NCI-H1417 (cell line): ENCODE measurements around the gene KCNA10.

Source experiments
- DNase-seq, 3 experiments: peaks; one replicate each; lab custom pipeline; 2025; lab: John Stamatoyannopoulos, UW

KCNA10 gene

GRCh38 chr1:110501488-110502132, 17.4 kb downstream of the KCNA10 start:
- DNase-seq = no peak

GRCh38 chr1:110498270-110498669, 20.7 kb downstream of the KCNA10 start:
- no peak for DNase-seq

GRCh38 chr1:110495926-110496600, 22.9 kb downstream of the KCNA10 start:
- peak; percentile 66 to 88 (median 81) for DNase-seq

- DNase-seq = peak in 2 of 3 experiments; percentile 11 to 21
Observed at GRCh38 chr1:110494522-110495406, 24.2 kb downstream of the KCNA10 start.

- no peak for DNase-seq
Observed at GRCh38 chr1:110494036-110494435, 24.9 kb downstream of the KCNA10 start.

- no peak for DNase-seq
Observed at GRCh38 chr1:110493059-110493699, 25.8 kb downstream of the KCNA10 start.

- DNase-seq = no peak
Observed at GRCh38 chr1:110492573-110492972, 26.4 kb downstream of the KCNA10 start.

- no peak for DNase-seq
Observed at GRCh38 chr1:110490791-110491451, 28.1 kb downstream of the KCNA10 start.

GRCh38 chr1:110489973-110490542, 28.9 kb downstream of the KCNA10 start:
- DNase-seq = no peak

- no peak for DNase-seq
Observed at GRCh38 chr1:110489406-110489805, 29.6 kb downstream of the KCNA10 start.

GRCh38 chr1:110488867-110489266, 30.1 kb downstream of the KCNA10 start:
- DNase-seq = no peak

- DNase-seq = no peak
Observed at GRCh38 chr1:110488161-110488560, 30.8 kb downstream of the KCNA10 start.

- DNase-seq = no peak
Observed at GRCh38 chr1:110487726-110488125, 31.2 kb downstream of the KCNA10 start.

GRCh38 chr1:110485725-110486124, 33.2 kb downstream of the KCNA10 start:
- DNase-seq = no peak

GRCh38 chr1:110484801-110485200, 34.2 kb downstream of the KCNA10 start:
- no peak for DNase-seq

GRCh38 chr1:110483308-110483685, 35.7 kb downstream of the KCNA10 start:
- DNase-seq = no peak

- peak in 2 of 3 experiments; percentile 11 to 38 for DNase-seq
Observed at GRCh38 chr1:110482662-110483307, 36.2 kb downstream of the KCNA10 start.

GRCh38 chr1:110481968-110482623, 36.9 kb downstream of the KCNA10 start:
- DNase-seq = no peak

- no peak for DNase-seq
Observed at GRCh38 chr1:110480356-110481096, 38.4 kb downstream of the KCNA10 start.

GRCh38 chr1:110478886-110479285, 40.1 kb downstream of the KCNA10 start:
- DNase-seq = no peak
